Hematopoietic multipotent progenitor cell (in vitro differentiated cells): Measurements from ENCODE around the gene CNNM4. TPM values are rescaled to one million over a fixed set of nuclear protein-coding genes. Genes with fewer than 3 reads are reported as not detected.

Experiments used
- DNase-seq, 3 donors: peaks; one replicate each; pipeline ENCODE4 v3.0.0-alpha.2; 2011 to 2015; ENCODE audit warnings: low read depth in 2 of 3, low spot score in 2 of 3
- total RNA-seq: library from RNA; depleted of rRNA; stranded (reverse); fragments of >200 nt; gene quantifications from one replicate; pipeline ENCODE4 v1.2.3, GENCODE V29; 2012

Gene CNNM4
- total RNA-seq, 1 donor, result 16.4 TPM

DNA sequence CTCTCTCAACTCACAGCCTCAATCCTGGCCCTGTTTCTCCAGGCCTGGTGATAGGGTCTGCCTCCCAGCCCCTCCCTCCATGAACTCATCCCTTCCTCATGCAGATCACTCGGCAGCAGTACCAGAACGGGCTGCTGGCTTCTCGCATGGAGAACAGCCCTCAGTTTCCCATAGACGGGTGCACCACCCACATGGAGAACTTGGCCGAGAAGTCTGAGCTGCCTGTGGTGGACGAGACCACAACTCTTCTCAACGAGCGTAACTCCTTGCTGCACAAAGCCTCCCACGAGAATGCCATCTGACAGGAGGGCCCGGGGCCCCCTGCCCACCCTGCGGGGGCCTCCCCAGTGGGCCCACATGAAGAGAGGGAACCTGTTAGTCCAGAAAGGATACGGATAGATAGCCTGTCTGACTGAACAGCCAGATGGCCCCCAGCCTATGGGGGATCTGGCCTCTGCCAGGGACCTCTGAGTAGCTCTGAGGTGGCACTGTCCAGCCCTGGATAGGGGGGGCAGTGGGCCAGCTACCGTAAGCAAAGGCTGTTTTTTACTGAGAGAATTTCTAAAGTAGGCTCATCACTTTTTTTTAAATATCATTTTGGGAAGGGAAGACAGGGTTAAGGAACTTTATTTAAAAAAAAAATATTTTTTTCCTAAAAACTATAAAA, 48.6 kb downstream of the CNNM4 start:
- no peak for DNase-seq

DNA sequence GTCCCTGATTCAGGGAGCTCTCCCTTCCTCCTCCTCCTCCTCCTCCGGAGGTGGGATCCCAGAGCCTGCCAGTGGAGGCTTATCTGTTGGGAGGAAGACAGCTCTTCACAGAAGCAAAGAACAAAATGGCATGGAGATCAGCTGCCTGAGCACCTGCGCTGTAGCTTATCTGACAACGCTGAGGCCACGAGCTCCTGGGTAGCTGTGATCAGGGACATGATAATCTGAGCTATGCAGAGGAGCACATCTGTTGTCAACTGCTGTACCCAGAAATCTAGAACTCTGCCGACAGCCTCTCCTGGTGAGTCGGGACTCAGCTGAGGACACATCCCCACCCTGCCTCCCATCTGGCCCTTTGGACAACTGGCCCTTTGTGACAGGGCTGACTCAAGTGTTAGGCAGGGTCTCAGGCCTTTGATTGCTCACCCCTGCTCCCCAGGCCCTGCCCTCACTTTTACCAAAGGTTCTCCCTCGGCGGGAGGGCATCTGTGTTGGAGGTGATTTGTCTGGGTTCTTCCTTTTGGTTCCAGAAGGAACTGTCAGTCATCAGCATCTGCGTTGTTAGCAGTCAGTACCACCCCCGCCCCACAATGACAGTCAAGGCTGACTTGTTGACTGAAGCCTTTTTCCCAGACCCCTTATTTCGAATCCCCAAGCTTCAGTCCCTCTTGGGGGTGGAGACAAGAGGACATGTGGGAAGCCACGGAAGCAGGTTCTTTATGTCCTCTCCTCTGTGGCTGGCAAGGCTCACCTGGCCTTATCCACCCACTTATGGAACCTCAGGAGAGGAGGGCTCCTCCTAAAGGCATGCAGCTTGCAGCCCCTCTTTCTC, 49.5 kb downstream of the CNNM4 start:
- no peak for DNase-seq

DNA sequence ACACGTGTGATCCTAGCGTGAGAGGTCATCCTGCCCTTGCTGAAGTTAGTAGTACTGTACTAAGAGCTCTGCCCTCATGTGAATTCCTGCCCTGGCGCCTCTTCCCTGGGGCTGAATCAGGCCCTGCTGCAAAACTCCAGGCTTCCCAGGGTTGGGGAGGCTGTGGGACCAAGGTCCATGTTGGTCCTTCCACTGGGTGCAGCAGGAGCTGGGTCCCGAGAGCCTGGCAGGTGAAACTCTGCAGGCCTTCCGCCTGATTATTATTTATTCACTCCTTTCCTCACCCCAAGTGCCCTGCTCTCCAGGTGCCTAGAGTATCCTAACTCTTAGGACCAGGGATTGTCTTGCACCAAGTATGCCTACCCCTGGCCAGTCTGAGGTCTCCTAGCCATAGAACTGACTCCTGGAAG, 50.1 kb downstream of the CNNM4 start:
- DNase-seq, result no peak

DNA sequence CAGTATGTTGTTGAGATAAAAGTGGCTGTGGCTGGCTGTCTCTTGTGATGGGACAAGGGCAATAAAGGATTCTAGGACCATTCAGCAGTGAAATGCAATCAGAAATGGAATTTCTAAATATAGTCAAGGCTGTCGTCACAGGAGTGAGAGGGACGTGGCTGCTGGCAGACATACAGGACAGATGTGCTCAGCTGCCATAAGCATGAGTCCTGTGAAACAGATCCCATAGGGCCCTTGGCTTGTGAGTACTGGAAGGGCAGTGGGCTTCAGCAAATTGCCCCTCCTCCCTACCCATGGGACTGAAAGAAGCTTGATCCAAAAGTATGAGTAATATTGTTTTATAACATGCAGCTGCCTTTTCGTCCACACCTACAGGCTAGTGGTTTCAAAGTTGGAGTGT, 51.2 kb downstream of the CNNM4 start:
- no peak for DNase-seq

DNA sequence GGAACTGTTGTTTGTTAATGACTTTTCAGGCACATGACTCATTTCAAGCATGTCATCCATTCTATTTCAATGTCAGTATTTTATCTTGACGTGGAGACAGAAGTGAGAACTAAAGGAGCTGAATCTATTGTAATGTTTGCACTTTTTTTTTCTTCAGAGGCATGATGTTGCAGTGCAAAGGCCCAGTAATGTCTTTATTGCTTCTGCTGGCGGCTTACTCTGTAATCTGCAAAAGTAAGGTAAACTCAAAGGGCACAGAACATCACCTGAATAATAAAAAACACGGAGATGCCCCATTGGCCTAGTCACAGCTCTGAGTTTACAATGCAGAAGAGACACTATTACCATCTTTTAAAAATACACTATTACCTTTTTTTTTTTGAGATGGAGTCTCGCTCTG, 53.0 kb downstream of the CNNM4 start:
- DNase-seq, result no peak

DNA sequence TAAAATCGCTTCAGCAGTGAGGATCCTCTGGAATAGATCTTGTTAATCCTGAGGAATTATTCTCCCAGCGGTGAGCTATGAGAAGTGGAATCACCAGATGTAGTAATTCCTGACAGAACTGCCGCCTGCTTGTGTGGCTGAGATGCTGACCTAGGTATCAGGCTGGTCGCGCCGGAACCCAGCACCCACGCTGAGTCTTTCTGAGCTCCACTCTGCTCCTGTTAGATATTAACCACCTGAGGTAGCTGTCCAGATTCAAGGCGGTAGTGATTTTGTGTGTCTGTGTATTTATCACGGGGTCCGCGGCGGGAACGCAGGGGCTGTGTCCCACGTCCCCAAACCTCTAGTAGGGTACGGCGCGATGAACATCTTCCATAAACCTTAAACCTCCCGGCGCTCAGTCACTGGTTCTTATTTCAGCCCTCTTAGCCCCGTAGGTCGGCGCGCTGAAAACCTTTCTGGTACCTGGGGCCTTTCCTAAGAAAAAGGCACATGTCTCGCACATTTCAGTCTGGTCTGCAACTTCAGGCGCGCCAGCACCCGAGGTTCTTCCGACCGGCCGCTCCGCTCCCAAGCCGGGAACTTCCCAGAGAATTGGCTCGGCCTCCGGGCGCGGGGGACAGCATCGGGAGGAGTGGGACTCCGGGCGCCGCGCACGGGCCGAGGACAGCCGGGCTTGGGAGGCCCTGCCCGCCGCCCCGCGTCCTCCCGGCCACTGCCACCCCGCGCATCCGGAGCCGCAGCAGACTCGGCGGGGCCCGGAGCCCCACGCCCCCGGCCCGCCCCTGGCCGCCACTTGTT, 54.8 kb downstream of the CNNM4 start:
- DNase-seq, result peak in 1 of 3 donors; percentile 27

DNA sequence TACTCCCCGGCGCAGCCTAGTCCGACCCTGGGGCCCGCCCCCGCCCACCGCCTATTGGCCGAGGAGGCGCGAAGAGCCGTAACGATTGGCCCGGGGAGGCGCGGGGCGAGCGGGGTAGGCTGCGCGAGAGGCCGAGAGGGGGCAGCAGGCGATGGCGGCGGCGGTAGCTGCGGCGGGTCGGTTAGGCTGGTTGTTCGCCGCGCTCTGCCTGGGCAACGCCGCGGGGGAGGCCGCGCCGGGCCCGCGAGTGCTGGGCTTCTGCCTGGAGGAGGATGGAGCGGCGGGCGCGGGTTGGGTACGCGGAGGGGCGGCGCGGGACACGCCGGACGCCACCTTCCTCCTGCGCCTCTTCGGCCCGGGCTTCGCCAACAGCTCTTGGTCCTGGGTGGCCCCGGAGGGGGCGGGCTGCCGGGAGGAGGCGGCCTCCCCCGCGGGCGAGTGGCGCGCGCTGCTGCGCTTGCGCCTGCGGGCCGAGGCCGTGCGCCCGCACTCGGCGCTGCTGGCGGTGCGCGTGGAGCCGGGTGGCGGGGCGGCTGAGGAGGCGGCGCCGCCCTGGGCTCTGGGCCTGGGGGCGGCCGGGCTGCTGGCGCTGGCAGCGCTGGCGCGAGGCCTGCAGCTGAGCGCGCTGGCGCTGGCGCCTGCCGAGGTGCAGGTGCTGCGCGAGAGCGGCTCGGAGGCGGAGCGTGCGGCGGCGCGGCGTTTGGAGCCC, 55.6 kb downstream of the CNNM4 start, which contains the start of gene CNNM3:
Gene CNNM3, plus strand, starts transcription at position 142 of the 709 bp plus-strand sequence. Its CDS starts 10 bp downstream, at position 152.
- peak; percentile 81 to 95 (median 92) for DNase-seq

DNA sequence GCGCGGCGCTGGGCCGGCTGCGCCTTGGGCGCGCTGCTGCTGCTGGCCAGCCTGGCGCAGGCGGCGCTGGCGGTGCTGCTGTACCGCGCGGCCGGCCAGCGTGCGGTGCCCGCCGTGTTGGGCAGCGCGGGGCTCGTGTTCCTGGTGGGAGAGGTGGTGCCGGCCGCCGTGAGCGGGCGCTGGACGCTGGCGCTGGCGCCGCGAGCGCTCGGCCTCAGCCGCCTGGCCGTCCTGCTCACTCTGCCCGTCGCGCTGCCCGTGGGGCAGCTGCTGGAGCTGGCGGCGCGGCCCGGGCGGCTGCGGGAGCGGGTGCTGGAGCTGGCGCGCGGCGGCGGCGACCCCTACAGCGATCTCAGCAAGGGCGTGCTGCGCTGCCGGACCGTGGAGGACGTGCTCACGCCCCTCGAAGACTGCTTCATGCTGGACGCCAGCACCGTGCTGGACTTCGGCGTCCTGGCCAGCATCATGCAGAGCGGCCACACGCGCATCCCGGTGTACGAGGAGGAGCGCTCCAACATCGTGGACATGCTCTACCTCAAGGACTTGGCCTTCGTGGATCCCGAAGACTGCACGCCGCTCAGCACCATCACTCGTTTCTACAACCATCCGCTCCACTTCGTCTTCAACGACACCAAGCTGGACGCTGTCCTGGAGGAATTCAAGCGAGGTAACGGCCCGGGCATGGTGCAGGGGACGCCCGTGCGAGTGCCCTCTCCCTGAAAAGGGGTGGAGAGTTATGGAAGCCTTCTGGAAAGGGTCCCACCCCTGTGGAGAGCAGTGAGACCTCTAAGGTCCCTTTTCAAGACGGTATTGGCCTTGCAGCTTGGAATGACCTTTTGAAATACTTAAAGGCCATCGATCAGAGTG, 56.4 kb downstream of the CNNM4 start:
- no peak for DNase-seq

DNA sequence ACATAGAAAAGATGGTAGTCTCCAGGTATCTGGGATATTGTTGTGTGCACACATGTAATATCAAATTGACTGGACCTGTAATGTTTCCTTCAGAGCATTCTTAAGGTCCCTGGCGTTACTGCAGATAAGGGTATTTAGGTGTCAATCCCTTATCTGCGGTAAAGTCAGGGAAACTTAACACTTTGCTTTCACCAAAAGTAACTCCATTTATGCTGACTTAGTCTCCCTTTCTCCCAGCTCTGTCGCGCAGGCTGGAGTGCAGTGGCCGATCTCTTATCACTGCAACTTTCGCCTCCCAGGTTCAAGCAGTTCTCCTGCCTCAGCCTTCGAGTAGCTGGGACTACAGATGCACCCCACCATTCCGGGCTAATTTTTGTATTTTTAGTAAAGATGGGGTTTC, 57.2 kb downstream of the CNNM4 start:
- DNase-seq, result no peak

DNA sequence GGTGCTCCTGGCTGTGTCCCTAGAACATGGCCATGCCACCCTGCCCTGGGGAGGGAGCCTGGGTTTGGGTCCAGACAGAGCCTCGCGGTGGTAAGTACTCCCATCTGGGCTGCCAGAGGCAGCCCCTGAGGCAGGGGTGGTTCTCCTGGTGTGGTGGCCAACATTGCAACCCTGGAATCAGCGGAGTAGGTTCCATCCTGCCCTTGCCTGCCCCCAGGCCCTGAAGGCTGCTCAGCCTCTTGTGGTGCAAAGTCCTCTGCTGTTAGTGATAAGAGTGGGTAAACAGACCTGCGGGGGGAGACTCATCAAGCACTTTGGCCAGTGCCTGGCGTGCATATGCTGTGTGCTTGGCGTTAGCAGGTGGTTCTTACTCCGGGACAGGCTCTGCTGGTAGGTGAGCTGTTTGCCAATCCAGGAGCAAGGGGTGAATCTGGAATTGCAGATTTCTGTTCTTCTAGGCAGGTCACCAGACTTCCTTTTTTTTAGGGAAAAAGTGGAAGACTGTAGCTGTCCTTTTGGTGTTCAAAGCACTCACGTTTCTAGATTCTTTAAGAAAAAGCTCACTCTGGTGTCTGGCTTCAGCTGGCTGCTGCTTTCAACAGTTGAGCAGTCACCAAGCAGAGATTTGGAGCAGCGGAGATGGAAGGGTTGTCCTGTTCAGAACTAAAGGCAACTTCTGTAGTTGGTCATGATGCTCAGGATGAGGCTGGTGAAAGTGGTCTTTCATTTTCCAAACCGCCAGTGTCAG, 58.6 kb downstream of the CNNM4 start:
- peak in 2 of 3 donors; percentile 41 to 58 for DNase-seq

DNA sequence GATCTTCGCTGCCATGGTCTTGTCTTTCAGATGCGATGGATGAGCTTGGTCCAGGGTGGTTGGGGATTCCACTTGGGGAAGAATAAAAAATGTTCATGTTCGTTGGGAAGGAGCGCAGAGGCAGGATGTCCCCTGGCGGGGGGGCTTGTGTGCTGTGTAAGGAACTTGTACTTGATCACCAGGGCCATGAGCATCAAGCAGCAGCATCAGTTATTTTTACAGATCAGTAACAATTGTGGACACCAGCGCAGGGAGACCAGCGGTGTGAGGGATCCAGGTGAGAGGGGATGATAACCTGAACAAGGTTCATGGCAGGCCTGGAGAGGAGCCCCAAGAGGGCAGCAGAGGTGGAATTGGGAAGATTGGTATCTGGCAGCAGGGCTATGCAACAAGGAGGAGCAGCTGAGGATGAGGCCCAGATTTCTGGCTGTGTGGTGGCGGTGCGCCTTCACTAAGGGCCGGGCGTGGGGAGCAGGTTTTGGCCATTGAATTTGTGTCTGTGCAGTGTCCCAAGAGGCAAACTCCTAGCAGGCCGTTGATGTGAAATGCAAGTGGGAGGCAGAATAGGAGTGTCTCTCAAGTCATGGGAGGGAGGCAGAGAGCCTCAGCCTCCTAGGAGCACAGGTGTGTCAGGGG, 59.3 kb downstream of the CNNM4 start:
- DNase-seq, result no peak

DNA sequence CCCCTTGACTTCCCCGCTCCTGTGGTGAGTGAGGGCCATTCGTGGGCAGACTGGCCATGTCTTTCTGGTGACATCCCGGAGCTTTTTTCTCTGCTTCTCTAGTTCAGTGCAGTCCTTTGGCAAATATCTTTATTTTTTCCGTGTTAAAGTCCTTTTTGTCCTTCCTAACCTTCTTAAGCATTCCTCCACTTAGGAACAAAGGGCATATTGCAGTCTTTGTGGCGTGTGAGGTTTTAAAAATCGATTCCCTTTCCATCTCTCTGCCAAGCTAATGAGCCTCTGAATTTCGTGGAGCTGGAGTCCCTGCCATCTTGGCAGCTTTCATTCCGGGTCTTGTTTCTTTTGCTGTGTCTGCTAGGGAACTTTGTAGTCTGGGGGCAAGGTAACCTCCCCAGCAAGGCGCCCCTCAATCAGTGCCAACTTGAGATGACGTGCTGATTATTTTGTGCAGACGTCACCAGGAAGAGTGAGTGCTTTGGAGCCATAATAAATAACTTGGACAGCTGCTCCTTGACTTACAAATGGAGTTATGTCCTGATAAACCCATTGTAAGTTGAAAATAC, 60.5 kb downstream of the CNNM4 start:
- DNase-seq, result no peak

DNA sequence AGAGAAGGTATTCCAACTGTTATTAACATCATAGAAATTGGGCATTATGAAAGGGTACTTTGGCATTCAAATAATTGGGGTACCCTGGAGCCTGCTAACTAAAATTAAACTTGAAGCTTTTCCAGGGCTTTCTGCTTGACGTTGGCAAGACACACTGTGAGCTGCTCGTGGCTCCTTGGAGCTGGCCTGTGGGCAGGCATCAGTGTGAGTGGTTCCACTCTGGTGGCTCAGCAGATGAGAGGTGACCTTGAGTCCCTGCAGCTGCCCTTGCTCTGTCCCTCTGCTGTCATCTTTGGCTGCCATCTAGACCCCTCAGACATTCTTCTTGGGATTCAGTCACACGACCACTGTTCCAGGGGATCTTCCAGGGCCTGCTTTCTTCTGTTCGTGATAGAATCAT, 62.1 kb downstream of the CNNM4 start:
- DNase-seq, result no peak

DNA sequence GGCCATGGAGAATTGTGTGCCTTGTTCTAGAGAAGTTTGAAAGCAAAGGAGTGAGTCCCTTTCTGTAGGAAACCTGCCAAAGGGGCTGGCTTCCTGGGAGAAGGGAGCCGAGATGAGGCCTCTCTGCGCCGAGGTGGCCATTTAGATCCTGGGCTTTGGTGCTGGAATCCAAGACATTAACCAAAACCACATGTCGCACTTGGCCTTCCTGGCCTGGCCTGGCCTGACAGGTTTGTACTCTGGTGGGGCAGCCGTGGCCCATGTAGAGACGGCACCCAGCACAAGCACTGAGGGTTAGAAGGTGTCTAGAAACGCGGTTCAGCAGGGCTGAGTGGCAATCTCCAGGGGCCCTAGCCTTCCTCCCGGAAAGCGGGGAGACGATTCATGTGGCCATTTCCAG, 62.5 kb downstream of the CNNM4 start:
- DNase-seq, result no peak

DNA sequence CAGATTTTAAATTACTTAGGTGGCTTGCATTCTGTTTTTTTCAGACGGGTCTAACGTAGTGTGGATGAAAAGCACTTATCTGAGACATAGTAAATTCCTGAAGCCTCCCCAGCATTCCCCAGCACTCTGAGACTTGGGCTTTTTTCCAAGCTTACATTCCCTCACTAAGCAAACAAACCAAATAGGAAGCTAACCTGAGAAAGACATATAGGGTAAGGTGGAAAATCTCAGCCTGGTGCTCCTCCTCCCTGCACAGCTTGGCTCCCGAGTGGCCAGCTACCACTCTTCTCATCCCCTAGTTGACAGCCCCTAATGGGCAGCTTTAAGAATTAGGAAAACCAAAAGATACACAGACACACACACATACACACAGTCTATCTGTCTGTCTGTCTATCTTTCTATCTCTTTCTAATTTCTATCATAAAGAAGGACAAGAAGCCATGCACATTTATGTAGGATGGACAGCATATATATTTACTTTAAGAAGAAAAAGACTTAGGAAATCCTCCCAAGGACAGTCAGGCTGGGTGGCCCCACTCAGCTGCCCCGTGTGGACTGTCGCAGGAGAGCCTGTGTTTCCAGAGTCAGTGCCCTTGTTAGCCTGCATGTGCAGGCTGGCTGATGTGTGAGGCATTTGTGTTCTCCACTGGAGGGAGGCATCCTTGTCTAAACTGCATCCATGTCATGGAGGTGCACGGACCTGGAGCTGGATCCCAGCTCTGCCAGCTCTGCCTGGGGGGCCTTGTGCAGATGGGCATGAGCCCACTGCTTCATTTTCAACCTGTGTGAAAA, 63.6 kb downstream of the CNNM4 start:
- no peak for DNase-seq

DNA sequence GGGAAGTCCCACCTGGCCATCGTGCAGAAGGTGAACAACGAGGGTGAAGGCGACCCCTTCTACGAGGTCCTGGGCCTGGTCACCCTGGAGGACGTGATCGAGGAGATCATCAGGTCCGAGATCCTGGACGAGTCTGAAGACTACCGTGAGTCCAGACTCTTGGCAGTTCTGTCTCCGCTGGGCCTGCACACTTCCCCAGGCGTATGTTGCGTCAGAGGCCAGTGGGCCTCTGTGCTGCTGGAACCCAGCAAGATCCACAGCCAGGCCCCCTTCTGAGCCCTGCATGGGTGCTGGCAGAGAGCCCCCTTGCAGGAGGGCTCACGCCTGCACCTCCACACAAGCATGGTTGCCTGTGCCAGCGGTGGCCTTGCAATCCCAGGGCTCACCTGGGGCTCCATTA, 64.4 kb downstream of the CNNM4 start:
- no peak for DNase-seq

DNA sequence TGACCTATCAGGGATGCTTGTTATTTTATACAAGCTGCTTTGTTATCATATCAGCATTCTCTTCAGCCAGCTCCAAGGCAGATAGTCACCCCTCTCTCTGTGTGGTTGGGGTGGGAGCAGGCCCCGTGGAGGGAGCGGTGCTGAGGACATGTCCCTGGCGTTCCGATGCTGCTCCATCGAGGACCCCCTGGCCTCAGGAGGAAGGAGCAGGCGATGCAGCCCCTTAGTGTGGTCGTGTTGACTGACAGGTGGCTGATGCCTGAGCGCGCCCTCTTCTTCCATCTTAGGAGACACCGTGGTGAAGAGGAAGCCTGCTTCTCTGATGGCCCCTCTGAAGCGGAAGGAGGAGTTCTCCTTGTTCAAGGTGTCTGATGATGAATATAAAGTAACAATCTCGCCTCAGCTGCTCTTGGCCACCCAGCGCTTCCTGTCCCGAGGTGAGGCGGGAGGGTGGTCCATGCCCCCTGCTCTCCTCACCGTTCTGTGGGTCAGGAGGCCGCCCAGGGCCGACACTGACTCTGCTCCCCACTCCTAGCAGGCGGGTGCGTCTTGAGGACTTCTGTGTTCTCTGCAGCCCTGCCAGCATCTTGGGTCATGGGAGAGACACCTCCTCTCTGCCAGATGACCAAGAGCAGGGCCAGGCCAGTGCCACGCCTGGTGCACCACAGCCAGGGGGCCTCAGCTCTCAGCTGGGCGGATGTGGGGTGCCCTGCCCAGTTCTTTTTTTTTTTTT, 66.0 kb downstream of the CNNM4 start:
- DNase-seq, result no peak
